Liver (tissue), 9 donors: ENCODE data around the gene FCHO2. TPM values are rescaled to one million over a fixed set of nuclear protein-coding genes. Genes with fewer than 3 reads are reported as not detected.

Source experiments
- DNase-seq: peaks from one replicate; pipeline ENCODE4 v3.0.0-alpha.2; 2017; ENCODE audit warnings: low spot score
- H3K27ac ChIP-seq, 2 donors: one replicate each; pipeline ENCODE4 v1.7.0; 2013; ENCODE audit warnings: inconsistent platforms in 2 of 2, low read length in 2 of 2, control low read depth in 1 of 2, low read depth in 1 of 2, mild to moderate bottlenecking in 1 of 2
- H3K27me3 ChIP-seq, 4 donors: one replicate each; pipeline versions ENCODE4 v1.6.1 to v1.7.0; 2013; ENCODE audit warnings: low read length in 3 of 4, inconsistent platforms in 1 of 4, mild to moderate bottlenecking in 1 of 4, moderate library complexity in 1 of 4; ENCODE audit not compliant: control insufficient read depth in 4 of 4, insufficient read depth in 4 of 4
- H3K36me3 ChIP-seq, 4 donors: one replicate each; pipeline versions ENCODE4 v1.6.1 to v1.7.0; 2013; ENCODE audit warnings: low read length in 3 of 4, mild to moderate bottlenecking in 3 of 4, low read depth in 1 of 4, moderate library complexity in 1 of 4; ENCODE audit not compliant: control insufficient read depth in 4 of 4, insufficient read depth in 3 of 4
- H3K4me1 ChIP-seq, 4 donors: one replicate each; pipeline versions ENCODE4 v1.6.1 to v1.7.0; 2013; ENCODE audit warnings: low read length in 3 of 4, mild to moderate bottlenecking in 3 of 4, moderate library complexity in 1 of 4; ENCODE audit not compliant: control insufficient read depth in 4 of 4, insufficient read depth in 4 of 4
- H3K4me3 ChIP-seq, 3 donors: one replicate each; pipeline versions ENCODE4 v1.6.1 to v1.7.0; 2013; ENCODE audit warnings: low read length in 3 of 3, control low read depth in 1 of 3, low read depth in 1 of 3, mild to moderate bottlenecking in 1 of 3
- H3K9ac ChIP-seq, 2 donors: one replicate each; pipeline ENCODE4 v1.7.0; 2013; ENCODE audit warnings: low read length in 2 of 2, mild to moderate bottlenecking in 2 of 2, moderate library complexity in 2 of 2, control low read depth in 1 of 2, low read depth in 1 of 2
- H3K9me3 ChIP-seq, 4 donors: one replicate each; pipeline versions ENCODE4 v1.6.1 to v1.7.0; 2013; ENCODE audit warnings: low read length in 3 of 4; ENCODE audit not compliant: control insufficient read depth in 4 of 4
- ATF3 ChIP-seq: IDR thresholded peaks from 2 replicates; pipeline ENCODE4 v1.6.1; 2016; ENCODE audit warnings: antibody characterized with exemption
- CTCF ChIP-seq: fragments of 150-350 bp; IDR thresholded peaks from 2 replicates; pipeline ENCODE4 v1.5.1; 2017; ENCODE audit warnings: improper control_type of control experiment, low read depth, low read length; ENCODE audit not compliant: missing input control
- EGR1 ChIP-seq, 2 donors: IDR thresholded peaks; 2 replicates each; pipeline ENCODE4 v1.6.1; 2016 to 2018; ENCODE audit warnings: antibody characterized with exemption in 2 of 2, low read depth in 2 of 2
- FOXA2 ChIP-seq: IDR thresholded peaks from 2 replicates; pipeline ENCODE4 v1.6.1; 2016; ENCODE audit warnings: antibody characterized with exemption
- GABPA ChIP-seq, 2 donors: IDR thresholded peaks in 1 of 2; conservative IDR thresholded peaks in 1 of 2; 2 replicates each; pipeline ENCODE4 v1.6.1; 2016; ENCODE audit warnings: antibody characterized with exemption in 2 of 2, mild to moderate bottlenecking in 1 of 2, moderate library complexity in 1 of 2
- HNF4A ChIP-seq, 2 donors: conservative IDR thresholded peaks; 2 replicates each; pipeline ENCODE4 v1.6.1; 2016; ENCODE audit warnings: antibody characterized with exemption in 2 of 2, mild to moderate bottlenecking in 2 of 2
- HNF4G ChIP-seq: IDR thresholded peaks from 2 replicates; pipeline ENCODE4 v1.6.1; 2016; ENCODE audit warnings: antibody characterized with exemption
- JUND ChIP-seq, 2 donors: IDR thresholded peaks; 2 replicates each; pipeline ENCODE4 v1.6.1; 2016; ENCODE audit warnings: antibody characterized with exemption in 2 of 2
- MAX ChIP-seq: IDR thresholded peaks from 2 replicates; pipeline ENCODE4 v1.6.1; 2016; ENCODE audit warnings: antibody characterized with exemption
- NR2F2 ChIP-seq: IDR thresholded peaks from 2 replicates; pipeline ENCODE4 v1.6.1; 2016; ENCODE audit warnings: antibody characterized with exemption
- RAD21 ChIP-seq, 2 donors: IDR thresholded peaks; 2 replicates each; pipeline ENCODE4 v1.6.1; 2016; ENCODE audit warnings: antibody characterized with exemption in 2 of 2, mild to moderate bottlenecking in 2 of 2
- REST ChIP-seq: IDR thresholded peaks from 2 replicates; pipeline ENCODE4 v1.6.1; 2016; ENCODE audit warnings: antibody characterized with exemption, mild to moderate bottlenecking
- RXRA ChIP-seq, 2 donors: IDR thresholded peaks; 2 replicates each; pipeline ENCODE4 v1.6.1; 2017 to 2018; ENCODE audit warnings: antibody characterized with exemption in 2 of 2, mild to moderate bottlenecking in 1 of 2
- SP1 ChIP-seq: IDR thresholded peaks from 2 replicates; pipeline ENCODE4 v1.6.1; 2018; ENCODE audit warnings: antibody characterized with exemption, mild to moderate bottlenecking
- YY1 ChIP-seq: IDR thresholded peaks from 2 replicates; pipeline ENCODE4 v1.6.1; 2016; ENCODE audit warnings: antibody characterized with exemption, mild to moderate bottlenecking
- ZBTB33 ChIP-seq: IDR thresholded peaks from 2 replicates; pipeline ENCODE4 v1.6.1; 2016; ENCODE audit warnings: antibody characterized with exemption
- WGBS: extraction: QIAGEN DNeasy Blood & Tissue Kit; methylation state at CpG from one replicate; pipeline ENCODE4 v1.1.7; 2013; 5-methylcytosine and 5-hydroxymethylcytosine counted together
- polyA plus RNA-seq, 2 donors: library from polyadenylated mRNA; stranded (reverse) in 1 of 2; unstranded in 1 of 2; fragments of 200-250 nt in 1 of 2; fragments of >200 nt in 1 of 2; fragmentation: Nextera tagmentation in 1 of 2; extraction: Ambion mirVana in 1 of 2; gene quantifications; one replicate each; pipeline versions ENCODE4 v1.2.1 to v1.2.3, GENCODE V29; 2013 to 2015
- total RNA-seq, 2 donors: library from RNA; depleted of rRNA; stranded (reverse); fragments of >200 nt; gene quantifications; one replicate each; pipeline ENCODE4 v1.2.3, GENCODE V29; 2014
- donor health status: healthy.
- donor health status: healthy.
- donor health status: healthy.
- donor health status: healthy.
- donor health status: healthy.

FCHO2 gene
- total and polyA plus RNA-seq, 4 donors: 5.3 to 37.5 (median 9.3) TPM

- Histone ChIP-seq H3K9ac (peak overlapping the region; percentile 90 to 92), H3K27ac (peak overlapping the region; percentile 85 to 97), H3K27me3 (no peaks in the 10 kb centered on the region), H3K4me3 (peak overlapping the region; percentile 91 to 98 (median 94)), H3K4me1 (peaks cover 0 to 34% (median 11%) of the 10 kb centered on the region in 4 donors), H3K9me3 (no peaks in the 10 kb centered on the region), H3K36me3 (no peaks in the 10 kb centered on the region)
- DNase-seq: peak; percentile 80
- TF ChIP-seq RXRA (IDR thresholded peaks at IDR 0.05) (peak; percentile 65 to 89), ZBTB33 (peak; percentile 83), CTCF (no peak), HNF4G (peak; percentile 97), YY1 (no peak), RAD21 (IDR thresholded peaks at IDR 0.05) (no peak), JUND (IDR thresholded peaks at IDR 0.05) (peak in 1 of 2 donors; percentile 35), FOXA2 (no peak), EGR1 (IDR thresholded peaks at IDR 0.05; ENCODE audit: low read depth in 2 of 2) (peak in 1 of 2 donors; percentile 17), SP1 (peak; percentile 91), NR2F2 (peak; percentile 100), MAX (no peak), ATF3 (peak; percentile 25), GABPA (IDR thresholded peaks at IDR 0.05 in 1 of 2, conservative IDR thresholded peaks at IDR 0.05 in 1 of 2) (no peak), REST (peak; percentile 54), HNF4A (conservative IDR thresholded peaks at IDR 0.05) (peak; percentile 92 to 100)
- WGBS: 1% methylated on average over 33 of the region's 33 CpGs
These were observed 586 bp upstream of the FCHO2 start for GRCh38 chr5:72955143-72955767.
